WTC11 (cell line): ENCODE measurements around the gene LRRN1. TPM values are rescaled to one million over a fixed set of nuclear protein-coding genes. Genes with fewer than 3 reads are reported as not detected.

Experiments used
- ATAC-seq: fragments of 200-7000 bp; cut with Tn5 transposase; 2 replicates; pipeline ENCODE4 v1.10.0; 2021; ENCODE audit warnings: mild to moderate bottlenecking, moderate library complexity
- CTCF ChIA-PET: fragments of 300-600 bp; sonication (Branson Sonifier 250); formaldehyde crosslinking; loops from one replicate; lab custom pipeline; 2021; ENCODE audit warnings: antibody characterized with exemption; lab: Charles Lee
- POLR2A ChIA-PET: fragments of 350-600 bp; sonication (Branson Sonifier 250); formaldehyde crosslinking; loops from one replicate; lab custom pipeline; 2021; ENCODE audit warnings: antibody characterized with exemption; lab: Charles Lee
- DNase-seq: peaks from one replicate; pipeline ENCODE4 v3.0.0; 2021; ENCODE audit warnings: low spot score
- H3K27ac Mint-ChIP-seq: 2 replicates; pipeline ENCODE4 v1.8.0; 2021; ENCODE audit warnings: mixed read lengths
- H3K27me3 Mint-ChIP-seq: 2 replicates; pipeline ENCODE4 v1.8.0; 2021; ENCODE audit warnings: low read depth, mild to moderate bottlenecking, moderate library complexity, mixed read lengths
- H3K36me3 Mint-ChIP-seq: 2 replicates; pipeline ENCODE4 v1.8.0; 2021; ENCODE audit warnings: mixed read lengths
- H3K4me1 Mint-ChIP-seq: 2 replicates; pipeline ENCODE4 v1.8.0; 2022; ENCODE audit warnings: mixed read lengths
- H3K4me3 Mint-ChIP-seq: 2 replicates; pipeline ENCODE4 v1.8.0; 2021; ENCODE audit warnings: mild to moderate bottlenecking, moderate library complexity, mixed read lengths
- H3K9me3 Mint-ChIP-seq: 2 replicates; pipeline ENCODE4 v1.8.0; 2021; ENCODE audit warnings: mixed read lengths
- ATF2 ChIP-seq: sonication (generic); formaldehyde crosslinking; IDR thresholded peaks from 2 replicates; pipeline ENCODE4 v1.8.1; 2022; ENCODE audit warnings: low read depth, missing genetic modification reagents, borderline replicate concordance
- CREB1 ChIP-seq: sonication (generic); formaldehyde crosslinking; IDR thresholded peaks from 2 replicates; pipeline ENCODE4 v1.8.0; 2023; ENCODE audit warnings: mild to moderate bottlenecking, missing genetic modification reagents
- E2F5 ChIP-seq: sonication (generic); formaldehyde crosslinking; IDR thresholded peaks from 2 replicates; pipeline ENCODE4 v1.8.1; 2022; ENCODE audit warnings: mild to moderate bottlenecking, moderate library complexity, missing genetic modification reagents
- FOXJ3 ChIP-seq: sonication (generic); formaldehyde crosslinking; IDR thresholded peaks from 2 replicates; pipeline ENCODE4 v1.9.0; 2021; ENCODE audit warnings: missing genetic modification reagents, mild to moderate bottlenecking, borderline replicate concordance
- GABPB1 ChIP-seq: sonication (generic); formaldehyde crosslinking; IDR thresholded peaks from 2 replicates; pipeline ENCODE4 v1.8.1; 2023; ENCODE audit warnings: mild to moderate bottlenecking, missing genetic modification reagents
- HMGA2 ChIP-seq: fragments of 250-450 bp; sonication (Bioruptor Pico); IDR thresholded peaks from 2 replicates; pipeline ENCODE4 v1.4.0; 2021; ENCODE audit warnings: mild to moderate bottlenecking, moderate library complexity
- IRF2 ChIP-seq: sonication (generic); formaldehyde crosslinking; IDR thresholded peaks from 2 replicates; pipeline ENCODE4 v1.8.0; 2022; ENCODE audit warnings: low read depth, missing genetic modification reagents, borderline replicate concordance
- MXD4 ChIP-seq: fragments of 250-450 bp; sonication (Bioruptor Pico); IDR thresholded peaks from 2 replicates; pipeline ENCODE4 v1.8.0; 2021; ENCODE audit warnings: mild to moderate bottlenecking, moderate library complexity, borderline replicate concordance
- MYBL2 ChIP-seq: sonication (generic); formaldehyde crosslinking; IDR thresholded peaks from 2 replicates; pipeline ENCODE4 v1.8.1; 2023; ENCODE audit warnings: mild to moderate bottlenecking, moderate library complexity, missing genetic modification reagents
- NFATC4 ChIP-seq: fragments of 250-450 bp; sonication (Bioruptor Pico); IDR thresholded peaks from 2 replicates; pipeline ENCODE4 v1.9.0; 2021; ENCODE audit warnings: mild to moderate bottlenecking
- NFE2L1 ChIP-seq: sonication (generic); formaldehyde crosslinking; IDR thresholded peaks from 2 replicates; pipeline ENCODE4 v1.8.1; 2023; ENCODE audit warnings: missing genetic modification reagents
- PRDM15 ChIP-seq: sonication (generic); formaldehyde crosslinking; IDR thresholded peaks from 2 replicates; pipeline ENCODE4 v1.8.0; 2022; ENCODE audit warnings: missing genetic modification reagents
- PRRX2 ChIP-seq: fragments of 250-450 bp; sonication (Bioruptor Pico); IDR thresholded peaks from 2 replicates; pipeline ENCODE4 v1.8.0; 2021; ENCODE audit warnings: mild to moderate bottlenecking
- SOX15 ChIP-seq: fragments of 250-450 bp; sonication (Bioruptor Pico); IDR thresholded peaks from 2 replicates; pipeline ENCODE4 v1.9.0; 2021; ENCODE audit warnings: mild to moderate bottlenecking
- ZBTB21 ChIP-seq: sonication (generic); formaldehyde crosslinking; IDR thresholded peaks from 2 replicates; pipeline ENCODE4 v1.8.1; 2023; ENCODE audit warnings: mild to moderate bottlenecking, missing genetic modification reagents, borderline replicate concordance
- ZBTB43 ChIP-seq: sonication (generic); formaldehyde crosslinking; IDR thresholded peaks from 2 replicates; pipeline ENCODE4 v1.8.1; 2023; ENCODE audit warnings: mild to moderate bottlenecking, missing genetic modification reagents
- ZNF121 ChIP-seq: sonication (generic); formaldehyde crosslinking; IDR thresholded peaks from 2 replicates; pipeline ENCODE4 v1.8.0; 2023; ENCODE audit warnings: missing genetic modification reagents
- ZNF138 ChIP-seq: sonication (generic); formaldehyde crosslinking; conservative IDR thresholded peaks from 2 replicates; pipeline ENCODE4 v1.8.1; 2022; ENCODE audit warnings: mild to moderate bottlenecking, moderate library complexity, missing genetic modification reagents
- ZNF263 ChIP-seq: sonication (generic); formaldehyde crosslinking; IDR thresholded peaks from 2 replicates; pipeline ENCODE4 v1.8.1; 2022; ENCODE audit warnings: low read depth, mild to moderate bottlenecking, moderate library complexity, missing genetic modification reagents
- ZNF532 ChIP-seq: fragments of 250-450 bp; sonication (Bioruptor Pico); IDR thresholded peaks from 2 replicates; pipeline ENCODE4 v1.9.0; 2021; ENCODE audit warnings: mild to moderate bottlenecking, borderline replicate concordance
- total RNA-seq: library from RNA; stranded (reverse); gene quantifications from 3 replicates; pipeline ENCODE4 v1.2.3, GENCODE V29; 2021

Gene LRRN1
- total RNA-seq, 1 experiment from 2014 or later: 114 TPM

- Mint-ChIP-seq H3K27me3 (no peaks in the 10 kb centered on the region), H3K9me3 (no peaks in the 10 kb centered on the region), H3K27ac (no peak overlapping the region), H3K36me3 (peaks cover 72% of the 10 kb centered on the region), H3K4me1 (peaks cover 74% of the 10 kb centered on the region), H3K4me3 (no peak overlapping the region)
- POLR2A ChIA-PET: no interaction called here
- ATAC-seq: peak; percentile 55
- DNase-seq: no peak
- CTCF ChIA-PET: interaction anchor here (1.5 kb wide), 1 partner anchor 484 kb away, joined by 3 read pairs; no protein-coding TSS in a partner anchor
- peak; percentile 62; the same call in 1 of the 2 replicates for TF ChIP-seq NFE2L1 (CRISPR knock-in tag)
- no peak for TF ChIP-seq MYBL2
These were observed 7.6 kb downstream of the LRRN1 start for GRCh38 chr3:3806856-3807255.

- Mint-ChIP-seq H3K4me3 (no peak overlapping the region), H3K4me1 (peaks cover 25% of the 10 kb centered on the region)
- DNase-seq: no peak
- TF ChIP-seq PRRX2 (CRISPR knock-in tag) (no peak), E2F5 (CRISPR knock-in tag) (no peak), CREB1 (no peak), ZNF138 (CRISPR knock-in tag) (no peak), ZNF532 (CRISPR knock-in tag) (no peak), PRDM15 (CRISPR knock-in tag) (no peak), ZNF121 (CRISPR knock-in tag) (no peak), ZBTB21 (CRISPR knock-in tag) (no peak), ZBTB43 (CRISPR knock-in tag) (no peak), SOX15 (CRISPR knock-in tag) (no peak)
- TF ChIP-seq, all 79 proteins: peak for 0
- no peaks in the 10 kb centered on the region for H3K9me3 Mint-ChIP-seq
- ChIA-PET CTCF (no interaction called here), POLR2A (no interaction called here)
- no peak overlapping the region for H3K27ac Mint-ChIP-seq
- peaks cover 67% of the 10 kb centered on the region for H3K36me3 Mint-ChIP-seq
- no peaks in the 10 kb centered on the region for H3K27me3 Mint-ChIP-seq
- ATAC-seq: no peak
These were observed 13.8 kb downstream of the LRRN1 start for GRCh38 chr3:3813013-3813412.

GRCh38 chr3:3815206-3815605 is 16.0 kb downstream of the LRRN1 start:
- H3K4me1 Mint-ChIP-seq: peaks cover 28% of the 10 kb centered on the region
- H3K9me3 Mint-ChIP-seq: no peaks in the 10 kb centered on the region
- H3K36me3 Mint-ChIP-seq: peaks cover 53% of the 10 kb centered on the region

More at GRCh38 chr3:3815206-3815605, 16.0 kb downstream of the LRRN1 start:
- ChIA-PET POLR2A (no interaction called here), CTCF (no interaction called here)
- H3K27me3 Mint-ChIP-seq: no peaks in the 10 kb centered on the region
- H3K4me3 Mint-ChIP-seq: no peak overlapping the region
- ATAC-seq (no peak), DNase-seq (no peak)
- peak overlapping the region; percentile 17 for H3K27ac Mint-ChIP-seq
- no peak for TF ChIP-seq NFATC4 (CRISPR knock-in tag)
- TF ChIP-seq FOXJ3 (CRISPR knock-in tag): no peak
- no peak for TF ChIP-seq PRRX2 (CRISPR knock-in tag)
- TF ChIP-seq ZNF138 (CRISPR knock-in tag): no peak
- no peak for TF ChIP-seq IRF2 (CRISPR knock-in tag)
- no peak for TF ChIP-seq CREB1
- TF ChIP-seq ATF2 (CRISPR knock-in tag): no peak
- TF ChIP-seq HMGA2: no peak
- TF ChIP-seq ZNF263 (CRISPR knock-in tag): no peak
- no peak for TF ChIP-seq MXD4 (CRISPR knock-in tag)
- TF ChIP-seq GABPB1 (CRISPR knock-in tag): no peak
